Mesothelial cell of epicardium (in vitro differentiated cells): ENCODE results near the gene IL6ST. TPM values are rescaled to one million over a fixed set of nuclear protein-coding genes. Genes with fewer than 3 reads are reported as not detected.
"Not testable (repeated sequence)": the region's sequence is repeated elsewhere in the genome, so short reads cannot be mapped to it uniquely, and the experiment has no call there.

Experiments
- DNase-seq, 2 experiments: peaks; one replicate each; pipeline ENCODE4 v3.0.0; 2021; ENCODE audit warnings: low spot score in 2 of 2; ENCODE audit not compliant: unreplicated experiment in 2 of 2
- H3K27ac Mint-ChIP-seq: 2 replicates; pipeline ENCODE4 v1.8.0; 2021; ENCODE audit warnings: mixed read lengths
- H3K27me3 Mint-ChIP-seq: 2 replicates; pipeline ENCODE4 v1.8.0; 2021; ENCODE audit warnings: low read depth, mixed read lengths
- H3K36me3 Mint-ChIP-seq: 2 replicates; pipeline ENCODE4 v1.8.0; 2021; ENCODE audit warnings: mixed read lengths
- H3K4me1 Mint-ChIP-seq: 2 replicates; pipeline ENCODE4 v1.8.0; 2021; ENCODE audit warnings: mixed read lengths
- H3K4me3 Mint-ChIP-seq: 2 replicates; pipeline ENCODE4 v1.8.0; 2021; ENCODE audit warnings: mild to moderate bottlenecking, moderate library complexity, mixed read lengths
- H3K9me3 Mint-ChIP-seq: 2 replicates; pipeline ENCODE4 v1.8.0; 2021; ENCODE audit warnings: mixed read lengths
- CTCF ChIP-seq: fragments of 200-600 bp; sonication (generic); IDR thresholded peaks from one replicate; pipeline ENCODE4 v1.5.0; 2021; ENCODE audit warnings: antibody characterized with exemption; ENCODE audit not compliant: unreplicated experiment
- total RNA-seq: library from RNA; stranded (reverse); gene quantifications from 3 replicates; pipeline ENCODE4 v1.2.1, GENCODE V29; 2021

The IL6ST gene
- total RNA-seq, 1 donor from 2014 or later: 373 TPM

- peaks cover 13% of the 10 kb centered on the region for H3K4me1 Mint-ChIP-seq
- no peak overlapping the region for H3K4me3 Mint-ChIP-seq
- no peaks in the 10 kb centered on the region for H3K27me3 Mint-ChIP-seq
- H3K9me3 Mint-ChIP-seq: peaks cover 6% of the 10 kb centered on the region
- no peak for DNase-seq
- H3K36me3 Mint-ChIP-seq: peaks cover 6% of the 10 kb centered on the region
- TF ChIP-seq CTCF: no peak
- H3K27ac Mint-ChIP-seq: peak overlapping the region; percentile 53
Observed at GRCh38 chr5:56019306-56020272, 24.8 kb upstream of the IL6ST start.

- peaks cover 6% of the 10 kb centered on the region for H3K9me3 Mint-ChIP-seq
- DNase-seq: no peak
- no peak overlapping the region for H3K4me3 Mint-ChIP-seq
- H3K36me3 Mint-ChIP-seq: peaks cover 6% of the 10 kb centered on the region
- H3K4me1 Mint-ChIP-seq: peaks cover 12% of the 10 kb centered on the region
- H3K27ac Mint-ChIP-seq: peak overlapping the region; percentile 53
- TF ChIP-seq CTCF: no peak
- H3K27me3 Mint-ChIP-seq: no peaks in the 10 kb centered on the region
Observed at GRCh38 chr5:56018832-56019231, 24.1 kb upstream of the IL6ST start.

GRCh38 chr5:56014701-56015100, 19.9 kb upstream of the IL6ST start:
- H3K27ac Mint-ChIP-seq, H3K27me3 Mint-ChIP-seq, H3K9me3 Mint-ChIP-seq, H3K36me3 Mint-ChIP-seq, H3K4me3 Mint-ChIP-seq, DNase-seq: not testable (repeated sequence)
- peaks cover 12% of the 10 kb centered on the region for H3K4me1 Mint-ChIP-seq

GRCh38 chr5:56013939-56014338, 19.2 kb upstream of the IL6ST start:
- H3K27me3 Mint-ChIP-seq, H3K27ac Mint-ChIP-seq, DNase-seq, H3K4me1 Mint-ChIP-seq, H3K36me3 Mint-ChIP-seq, H3K4me3 Mint-ChIP-seq, H3K9me3 Mint-ChIP-seq: not testable (repeated sequence)

- no peak overlapping the region for H3K4me3 Mint-ChIP-seq
- peaks cover 15% of the 10 kb centered on the region for H3K4me1 Mint-ChIP-seq
- peaks cover 6% of the 10 kb centered on the region for H3K9me3 Mint-ChIP-seq
- no peak for TF ChIP-seq CTCF
- no peaks in the 10 kb centered on the region for H3K27me3 Mint-ChIP-seq
- H3K36me3 Mint-ChIP-seq: peaks cover 6% of the 10 kb centered on the region
- peak overlapping the region; percentile 27 for H3K27ac Mint-ChIP-seq
- DNase-seq: no peak
Observed at GRCh38 chr5:56012281-56012963, 17.7 kb upstream of the IL6ST start.

- TF ChIP-seq CTCF: no peak
- Mint-ChIP-seq H3K4me1 (peaks cover 15% of the 10 kb centered on the region), H3K36me3 (peaks cover 6% of the 10 kb centered on the region), H3K9me3 (peaks cover 6% of the 10 kb centered on the region), H3K4me3 (no peak overlapping the region), H3K27me3 (no peaks in the 10 kb centered on the region), H3K27ac (peak overlapping the region; percentile 27)
- DNase-seq: no peak
Observed at GRCh38 chr5:56011835-56012234, 17.1 kb upstream of the IL6ST start.
